ENCODE measurements around the gene KLHL22. TPM values are rescaled to one million over a fixed set of nuclear protein-coding genes. Genes with fewer than 3 reads are reported as not detected.

Gene KLHL22
- total and polyA plus RNA-seq, 2 of the 13 experiments (the other 11 are each of a cell fraction or from before 2014, with no cell fraction given) = 10.9 to 14.8 TPM

DNA sequence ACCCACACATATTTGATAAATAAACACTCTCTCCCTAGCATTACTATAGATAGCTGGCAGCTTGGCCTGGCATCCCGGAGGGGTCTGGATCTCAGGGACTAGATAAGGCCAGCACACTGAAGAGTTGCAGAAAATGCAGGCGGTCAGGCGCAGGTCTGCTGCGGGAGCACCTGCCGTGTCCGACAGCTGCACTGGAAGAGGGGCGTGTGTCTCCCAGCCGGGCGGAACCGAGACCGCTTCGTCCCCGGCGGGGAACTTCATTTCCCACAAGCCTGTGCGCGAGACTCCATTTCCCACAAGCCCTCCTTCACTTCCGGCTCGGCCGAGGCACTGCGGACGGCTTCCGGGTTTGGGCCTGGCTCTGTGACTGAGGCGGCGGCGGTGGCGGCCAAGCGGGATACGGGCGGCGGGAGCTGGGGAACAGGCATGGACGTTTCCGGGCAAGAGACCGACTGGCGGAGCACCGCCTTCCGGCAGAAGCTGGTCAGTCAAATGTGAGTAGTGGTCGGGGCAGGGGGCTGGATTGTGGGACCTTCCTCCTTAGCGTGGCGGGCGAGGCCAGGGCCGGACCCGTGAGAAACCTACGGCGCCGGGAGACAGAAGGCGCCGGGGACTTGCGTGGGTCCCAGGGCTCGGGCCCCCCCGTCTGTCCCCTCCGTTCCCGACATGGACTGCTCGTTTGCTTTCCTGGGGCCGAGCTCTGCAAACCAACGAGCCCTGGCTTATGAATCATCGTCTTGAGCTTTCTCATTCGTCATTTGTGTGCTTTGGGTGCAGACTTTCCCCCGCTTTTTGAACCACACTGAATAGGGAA lies 11.9 kb upstream of the KLHL22 start, which contains the start of gene MED15 (continued):
- TF ChIP-seq RAD51 (IDR thresholded peaks at IDR 0.05; ENCODE audit: borderline replicate concordance) = no peak
- TF ChIP-seq, protein P1, sequence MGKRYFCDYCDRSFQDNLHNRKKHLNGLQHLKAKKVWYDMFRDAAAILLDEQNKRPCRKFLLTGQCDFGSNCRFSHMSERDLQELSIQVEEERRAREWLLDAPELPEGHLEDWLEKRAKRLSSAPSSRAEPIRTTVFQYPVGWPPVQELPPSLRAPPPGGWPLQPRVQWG (CRISPR knock-in tag; IDR thresholded peaks at IDR 0.05; ENCODE audit: borderline replicate concordance, low read depth) = no peak
- TF ChIP-seq, protein P2, sequence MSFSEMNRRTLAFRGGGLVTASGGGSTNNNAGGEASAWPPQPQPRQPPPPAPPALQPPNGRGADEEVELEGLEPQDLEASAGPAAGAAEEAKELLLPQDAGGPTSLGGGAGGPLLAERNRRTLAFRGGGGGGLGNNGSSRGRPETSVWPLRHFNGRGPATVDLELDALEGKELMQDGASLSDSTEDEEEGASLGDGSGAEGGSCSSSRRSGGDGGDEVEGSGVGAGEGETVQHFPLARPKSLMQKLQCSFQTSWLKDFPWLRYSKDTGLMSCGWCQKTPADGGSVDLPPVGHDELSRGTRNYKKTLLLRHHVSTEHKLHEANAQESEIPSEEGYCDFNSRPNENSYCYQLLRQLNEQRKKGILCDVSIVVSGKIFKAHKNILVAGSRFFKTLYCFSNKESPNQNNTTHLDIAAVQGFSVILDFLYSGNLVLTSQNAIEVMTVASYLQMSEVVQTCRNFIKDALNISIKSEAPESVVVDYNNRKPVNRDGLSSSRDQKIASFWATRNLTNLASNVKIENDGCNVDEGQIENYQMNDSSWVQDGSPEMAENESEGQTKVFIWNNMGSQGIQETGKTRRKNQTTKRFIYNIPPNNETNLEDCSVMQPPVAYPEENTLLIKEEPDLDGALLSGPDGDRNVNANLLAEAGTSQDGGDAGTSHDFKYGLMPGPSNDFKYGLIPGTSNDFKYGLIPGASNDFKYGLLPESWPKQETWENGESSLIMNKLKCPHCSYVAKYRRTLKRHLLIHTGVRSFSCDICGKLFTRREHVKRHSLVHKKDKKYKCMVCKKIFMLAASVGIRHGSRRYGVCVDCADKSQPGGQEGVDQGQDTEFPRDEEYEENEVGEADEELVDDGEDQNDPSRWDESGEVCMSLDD (CRISPR knock-in tag; IDR thresholded peaks at IDR 0.05; ENCODE audit: borderline replicate concordance) = no peak
- TF ChIP-seq, protein P3, sequence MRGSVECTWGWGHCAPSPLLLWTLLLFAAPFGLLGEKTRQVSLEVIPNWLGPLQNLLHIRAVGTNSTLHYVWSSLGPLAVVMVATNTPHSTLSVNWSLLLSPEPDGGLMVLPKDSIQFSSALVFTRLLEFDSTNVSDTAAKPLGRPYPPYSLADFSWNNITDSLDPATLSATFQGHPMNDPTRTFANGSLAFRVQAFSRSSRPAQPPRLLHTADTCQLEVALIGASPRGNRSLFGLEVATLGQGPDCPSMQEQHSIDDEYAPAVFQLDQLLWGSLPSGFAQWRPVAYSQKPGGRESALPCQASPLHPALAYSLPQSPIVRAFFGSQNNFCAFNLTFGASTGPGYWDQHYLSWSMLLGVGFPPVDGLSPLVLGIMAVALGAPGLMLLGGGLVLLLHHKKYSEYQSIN (CRISPR knock-in tag; IDR thresholded peaks at IDR 0.05; ENCODE audit: borderline replicate concordance) = 0 out of 2 replicates have a peak, but pooled peaks have one; percentile 61
- TF ChIP-seq HOXA3 (CRISPR knock-in tag; IDR thresholded peaks at IDR 0.05) = peak; percentile 89
- no peak for TF ChIP-seq ZNF460 (CRISPR knock-in tag; IDR thresholded peaks at IDR 0.05; ENCODE audit: borderline replicate concordance)
- TF ChIP-seq, protein P4, sequence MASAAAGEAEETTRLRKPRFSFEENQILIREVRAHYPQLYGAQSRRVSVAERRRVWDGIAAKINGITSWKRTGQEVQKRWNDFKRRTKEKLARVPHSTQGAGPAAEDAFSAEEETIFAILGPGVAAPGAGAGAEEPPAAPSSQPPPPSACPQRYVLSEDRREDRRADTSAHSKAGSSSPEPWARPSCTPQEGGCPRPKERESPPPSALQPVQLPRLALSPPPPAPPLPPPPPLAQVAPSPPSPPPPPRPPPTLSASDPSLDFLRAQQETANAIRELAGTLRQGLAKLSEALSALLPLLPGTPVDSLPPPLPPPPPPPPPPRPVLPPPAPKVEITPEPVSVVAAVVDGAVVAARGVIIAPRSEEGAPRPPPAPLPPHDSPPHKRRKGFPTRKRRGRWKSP (CRISPR knock-in tag; IDR thresholded peaks at IDR 0.05) = peak; percentile 63
- peak; percentile 38; the same call in 1 of the 2 replicates for TF ChIP-seq NFYB (CRISPR knock-in tag; IDR thresholded peaks at IDR 0.05)
- TF ChIP-seq SOX13 (IDR thresholded peaks at IDR 0.05) = no peak
- TF ChIP-seq SOX13 (CRISPR knock-in tag; conservative IDR thresholded peaks at IDR 0.05 in 1 of 2, IDR thresholded peaks at IDR 0.05 in 1 of 2) = peak in 1 of 2 experiments; percentile 49; a peak in 2 of 4 replicates
- peak; percentile 70; the same call in 1 of the 2 replicates for TF ChIP-seq ZNF768 (CRISPR knock-in tag; IDR thresholded peaks at IDR 0.05)
- TF ChIP-seq, protein P5, sequence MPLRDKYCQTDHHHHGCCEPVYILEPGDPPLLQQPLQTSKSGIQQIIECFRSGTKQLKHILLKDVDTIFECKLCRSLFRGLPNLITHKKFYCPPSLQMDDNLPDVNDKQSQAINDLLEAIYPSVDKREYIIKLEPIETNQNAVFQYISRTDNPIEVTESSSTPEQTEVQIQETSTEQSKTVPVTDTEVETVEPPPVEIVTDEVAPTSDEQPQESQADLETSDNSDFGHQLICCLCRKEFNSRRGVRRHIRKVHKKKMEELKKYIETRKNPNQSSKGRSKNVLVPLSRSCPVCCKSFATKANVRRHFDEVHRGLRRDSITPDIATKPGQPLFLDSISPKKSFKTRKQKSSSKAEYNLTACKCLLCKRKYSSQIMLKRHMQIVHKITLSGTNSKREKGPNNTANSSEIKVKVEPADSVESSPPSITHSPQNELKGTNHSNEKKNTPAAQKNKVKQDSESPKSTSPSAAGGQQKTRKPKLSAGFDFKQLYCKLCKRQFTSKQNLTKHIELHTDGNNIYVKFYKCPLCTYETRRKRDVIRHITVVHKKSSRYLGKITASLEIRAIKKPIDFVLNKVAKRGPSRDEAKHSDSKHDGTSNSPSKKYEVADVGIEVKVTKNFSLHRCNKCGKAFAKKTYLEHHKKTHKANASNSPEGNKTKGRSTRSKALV (CRISPR knock-in tag; IDR thresholded peaks at IDR 0.05) = no peak
- no peak for TF ChIP-seq PHB2 (IDR thresholded peaks at IDR 0.05; ENCODE audit: partially characterized antibody)
- TF ChIP-seq MEIS2 (CRISPR knock-in tag; IDR thresholded peaks at IDR 0.05) = peak; percentile 77; the same call in 1 of the 2 replicates
- peak; percentile 40 for TF ChIP-seq PHF5A (CRISPR knock-in tag; IDR thresholded peaks at IDR 0.05; ENCODE audit: low read depth, unreplicated experiment)
- TF ChIP-seq ZNF431 (CRISPR knock-in tag; IDR thresholded peaks at IDR 0.05; ENCODE audit: borderline replicate concordance, low read depth) = peak; percentile 61; the same call in 1 of the 2 replicates
- TF ChIP-seq SRF (IDR thresholded peaks at IDR 0.05; ENCODE audit: low read depth, low read length) = 0 out of 2 replicates have a peak, but pooled peaks have one; percentile 16
- TF ChIP-seq, protein P6, sequence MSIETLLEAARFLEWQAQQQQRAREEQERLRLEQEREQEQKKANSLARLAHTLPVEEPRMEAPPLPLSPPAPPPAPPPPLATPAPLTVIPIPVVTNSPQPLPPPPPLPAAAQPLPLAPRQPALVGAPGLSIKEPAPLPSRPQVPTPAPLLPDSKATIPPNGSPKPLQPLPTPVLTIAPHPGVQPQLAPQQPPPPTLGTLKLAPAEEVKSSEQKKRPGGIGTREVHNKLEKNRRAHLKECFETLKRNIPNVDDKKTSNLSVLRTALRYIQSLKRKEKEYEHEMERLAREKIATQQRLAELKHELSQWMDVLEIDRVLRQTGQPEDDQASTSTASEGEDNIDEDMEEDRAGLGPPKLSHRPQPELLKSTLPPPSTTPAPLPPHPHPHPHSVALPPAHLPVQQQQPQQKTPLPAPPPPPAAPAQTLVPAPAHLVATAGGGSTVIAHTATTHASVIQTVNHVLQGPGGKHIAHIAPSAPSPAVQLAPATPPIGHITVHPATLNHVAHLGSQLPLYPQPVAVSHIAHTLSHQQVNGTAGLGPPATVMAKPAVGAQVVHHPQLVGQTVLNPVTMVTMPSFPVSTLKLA (IDR thresholded peaks at IDR 0.05) = no peak
- TF ChIP-seq ZNF891 (CRISPR knock-in tag; IDR thresholded peaks at IDR 0.05) = no peak; the same call in 1 of the 2 replicates
- no peak for TF ChIP-seq ZNF251 (CRISPR knock-in tag; IDR thresholded peaks at IDR 0.05)

Measured in HepG2 (cell line).